SW 1271 (cell line): Measurements from ENCODE around the gene MEIKIN.

Source experiments
- DNase-seq, 2 experiments: peaks; one replicate each; lab custom pipeline; 2025; lab: John Stamatoyannopoulos, UW

Gene MEIKIN

DNA sequence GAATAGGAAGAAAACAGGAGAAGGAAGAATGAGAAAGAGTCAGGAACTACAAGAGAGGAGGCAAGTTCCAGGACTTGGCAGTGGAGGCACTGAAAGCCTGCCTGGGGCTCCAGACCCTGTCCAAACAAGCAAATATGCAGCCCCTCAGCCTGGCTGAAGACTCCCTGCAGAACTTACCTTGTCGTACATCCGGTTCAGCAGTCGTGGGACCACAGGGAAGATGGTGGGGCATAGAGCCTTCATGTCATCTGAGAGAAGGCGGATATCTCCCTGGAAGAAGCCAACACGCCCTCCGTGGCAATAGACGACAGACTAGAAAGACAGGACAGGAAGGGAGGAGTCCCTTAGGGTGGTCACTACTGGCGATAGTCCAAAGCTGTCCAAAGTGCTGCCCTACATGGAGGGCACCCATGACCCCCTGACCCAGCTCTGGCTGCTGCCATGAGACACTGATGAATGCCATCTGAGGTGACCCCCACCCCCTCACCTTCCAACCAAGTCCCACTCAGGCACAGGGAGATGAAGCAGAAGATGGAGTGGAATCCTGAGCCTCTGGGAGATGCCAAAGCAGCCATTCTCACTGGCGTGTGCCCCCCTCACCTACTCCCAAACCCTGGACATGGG lies 27.7 kb upstream of the MEIKIN start:
- DNase-seq, result no peak

DNA sequence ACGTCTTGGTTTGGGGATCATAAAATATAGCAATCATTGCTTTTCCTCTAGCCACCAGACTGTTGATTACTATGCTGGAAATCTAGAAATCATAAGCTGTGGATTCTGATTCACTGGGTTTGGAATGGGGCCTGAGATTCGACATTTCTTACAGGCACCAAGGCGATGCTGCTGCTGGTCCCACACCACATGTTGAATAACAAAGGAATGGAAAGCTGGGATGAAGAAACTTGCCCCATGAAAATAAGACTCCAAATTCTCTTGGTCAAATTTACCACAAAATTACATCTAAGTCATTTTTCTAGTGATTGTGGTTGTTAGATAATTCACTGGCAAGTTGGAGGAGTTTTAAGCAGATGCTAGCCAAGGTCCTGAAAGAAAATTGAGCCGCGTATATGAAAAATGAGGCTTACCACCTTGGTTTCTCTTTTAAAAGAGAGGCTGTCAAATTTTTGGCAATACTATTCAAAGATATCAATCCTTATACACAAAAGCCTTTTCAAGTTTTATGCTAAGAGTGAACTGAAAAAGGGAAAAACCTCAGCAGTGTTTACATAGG lies 23.0 kb upstream of the MEIKIN start:
- DNase-seq, result no peak

DNA sequence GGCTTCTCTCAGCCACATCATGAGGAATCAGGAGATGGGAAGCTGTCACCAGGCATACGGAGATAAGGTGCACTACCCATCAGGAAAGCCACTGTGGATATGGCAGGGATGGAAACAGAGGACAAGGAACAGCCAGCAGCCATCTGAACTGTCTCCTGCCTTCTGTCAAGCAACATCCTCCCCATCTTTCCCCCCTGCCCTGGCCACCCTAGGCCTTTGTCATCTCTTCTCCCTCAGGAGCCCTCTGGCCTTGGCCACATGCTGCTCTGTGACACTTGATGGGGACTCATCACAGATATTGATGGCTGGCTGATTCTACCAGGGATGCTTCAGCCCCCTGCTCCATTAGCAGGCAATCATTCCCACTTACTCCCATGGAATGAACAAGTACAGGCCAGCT lies 21.1 kb upstream of the MEIKIN start:
- DNase-seq, result no peak

DNA sequence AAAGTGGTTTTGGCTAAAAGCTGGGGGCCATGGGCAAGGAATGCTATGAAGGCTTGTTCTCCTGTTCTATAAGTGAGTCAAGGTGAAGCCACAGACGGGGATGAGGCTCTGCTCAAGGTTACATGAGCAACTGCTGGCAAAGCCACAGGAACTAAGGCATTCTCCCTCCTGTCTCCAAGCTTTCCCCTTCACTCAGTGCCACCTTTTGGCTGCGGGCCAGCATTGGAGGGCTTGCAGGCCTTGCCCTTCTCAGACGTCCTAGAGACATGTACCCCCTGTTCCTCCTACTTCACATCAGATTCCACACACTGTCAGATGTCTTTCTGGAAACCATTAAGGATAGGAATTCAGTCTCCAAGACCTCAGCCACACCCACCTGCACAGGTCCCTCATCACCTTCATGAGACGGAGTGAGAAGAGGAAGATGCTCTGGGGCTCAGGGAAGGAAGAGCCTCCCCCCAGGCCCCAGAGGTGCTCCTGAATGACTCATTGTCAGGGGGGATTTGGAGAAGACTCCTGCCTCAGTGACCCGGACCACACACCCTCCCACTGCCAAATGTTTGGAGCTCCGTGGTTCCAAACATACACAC lies 20.5 kb upstream of the MEIKIN start:
- no peak for DNase-seq

DNA sequence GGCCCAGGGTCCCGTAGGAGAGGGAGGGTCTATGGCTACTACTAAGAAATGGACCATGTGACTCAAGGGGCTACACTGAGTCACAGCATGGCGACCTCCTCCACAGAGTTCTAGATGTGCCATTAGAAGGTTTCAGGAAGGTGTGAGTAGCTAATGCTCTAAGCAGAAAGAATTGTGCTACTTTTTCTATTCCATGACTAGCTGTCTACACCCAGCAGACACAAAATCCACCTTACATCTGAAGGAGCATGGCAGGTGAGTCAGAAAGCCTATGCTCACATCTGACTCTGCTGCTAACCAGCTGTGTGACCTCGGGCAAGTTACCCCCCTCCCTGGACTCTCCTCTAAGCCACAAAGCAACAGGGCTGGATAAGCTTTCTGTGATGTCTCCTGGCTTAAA lies 14.4 kb upstream of the MEIKIN start:
- DNase-seq, result no peak

DNA sequence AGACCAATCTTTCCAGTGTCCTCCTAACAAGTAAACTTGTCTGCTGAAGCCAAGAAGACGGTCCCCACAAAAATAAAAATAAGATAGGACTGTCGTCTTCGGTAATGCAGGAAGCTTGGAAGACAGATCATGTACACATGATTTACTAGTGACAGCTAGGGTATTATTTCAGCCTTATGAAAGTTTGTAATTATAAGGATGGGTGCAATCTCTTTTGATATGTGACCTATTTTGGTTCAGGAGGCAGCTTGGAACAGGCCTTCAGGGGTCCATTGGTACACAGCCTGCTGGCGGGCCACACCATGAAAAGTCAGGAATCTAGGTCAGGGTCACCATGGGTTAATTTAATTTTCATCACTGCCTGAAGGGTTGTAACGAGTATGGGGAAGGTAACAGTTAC lies 13.7 kb upstream of the MEIKIN start:
- no peak for DNase-seq

DNA sequence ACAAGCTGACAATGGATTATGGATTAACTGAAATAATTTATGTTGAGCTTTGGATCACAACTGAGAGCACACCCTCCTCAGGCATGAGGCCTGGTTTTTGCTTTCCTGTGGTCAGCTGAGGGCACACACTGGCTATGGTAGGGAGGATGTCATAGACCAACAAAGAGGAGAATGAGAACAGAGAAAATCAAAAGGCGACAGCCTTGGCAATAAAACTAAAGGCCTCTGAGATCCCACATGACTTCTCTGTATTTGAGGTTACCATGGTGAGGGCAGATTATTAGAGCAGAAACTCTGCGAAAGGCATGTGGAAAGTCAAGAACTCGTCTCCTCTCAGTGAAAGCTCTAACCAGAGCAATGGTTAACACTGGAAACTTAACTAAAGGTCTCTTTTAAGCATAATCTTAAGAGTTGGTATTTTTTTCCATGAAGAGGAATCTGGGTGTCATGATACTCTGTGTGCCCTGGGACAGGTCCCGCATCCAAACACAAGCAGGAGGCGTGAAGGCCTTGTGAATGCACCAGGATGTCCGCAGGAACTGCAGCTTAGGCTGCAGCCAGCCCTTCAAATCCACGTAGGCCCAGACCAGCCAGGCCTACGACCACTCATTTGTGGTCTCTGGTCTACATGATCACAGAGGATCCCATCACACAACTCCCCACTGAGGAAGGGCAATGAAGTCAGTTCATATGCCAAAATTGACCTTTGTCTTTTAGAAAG lies 12.4 kb upstream of the MEIKIN start:
- no peak for DNase-seq

DNA sequence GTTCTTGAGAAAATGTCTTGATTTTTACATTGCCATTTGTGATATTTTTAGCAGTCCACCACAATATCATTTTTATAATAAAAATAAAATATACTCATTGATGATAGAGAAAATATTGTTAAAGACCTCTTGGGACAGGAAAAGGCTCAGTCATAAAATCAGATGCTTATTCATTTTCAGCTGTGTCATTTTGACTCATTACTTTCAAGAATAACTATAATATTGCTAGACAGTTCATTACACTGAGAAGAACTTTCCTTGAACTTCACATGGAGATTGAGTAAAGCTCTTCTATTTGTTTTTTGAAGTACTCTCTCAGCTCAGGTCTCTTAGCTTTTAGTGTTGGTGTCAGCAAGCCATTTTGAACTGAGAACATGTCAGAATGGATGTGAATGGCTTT lies 8.5 kb upstream of the MEIKIN start:
- DNase-seq, result no peak

DNA sequence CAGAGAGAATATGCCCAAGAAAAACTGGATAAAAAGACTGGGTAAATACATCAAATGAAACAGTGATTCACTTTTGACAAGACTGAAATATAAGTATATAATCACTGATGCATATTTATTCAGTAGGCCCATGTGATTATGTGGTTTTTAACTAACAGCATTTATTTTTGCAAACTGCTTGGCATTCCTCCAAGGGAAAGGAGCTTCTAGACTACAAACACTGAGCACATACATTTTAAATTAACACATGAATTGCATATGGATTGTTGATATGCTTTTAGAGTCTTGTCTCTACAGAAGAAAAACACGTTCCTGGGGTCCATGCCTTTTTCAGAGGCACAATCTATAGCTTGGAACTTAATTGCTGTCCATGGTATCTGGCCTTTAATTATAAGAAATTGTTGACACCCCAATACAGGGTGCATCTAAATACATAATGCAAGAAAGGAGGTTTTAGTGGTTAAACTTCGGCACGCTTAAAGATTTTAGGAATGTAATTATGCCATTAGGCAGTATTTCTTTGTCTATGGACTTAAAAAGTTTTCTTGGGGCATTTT lies 6.9 kb upstream of the MEIKIN start:
- DNase-seq, result no peak

DNA sequence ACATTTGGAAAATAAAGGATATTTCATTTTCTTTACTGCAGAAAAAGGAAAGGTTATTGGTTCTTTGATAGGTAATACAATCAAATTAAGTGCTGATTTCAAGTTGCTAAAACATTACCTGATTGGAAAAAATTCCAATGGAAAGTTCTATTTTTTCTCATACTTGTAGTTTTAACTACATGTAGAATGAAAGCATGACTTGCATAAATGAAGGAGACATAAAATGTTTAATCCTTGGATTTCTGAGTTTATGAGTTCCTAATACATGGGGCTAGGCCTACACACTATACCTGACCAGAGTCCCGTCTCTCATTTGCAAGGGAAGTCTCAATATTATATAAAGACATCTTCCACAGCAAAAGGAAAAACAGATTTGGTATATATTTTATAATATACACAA lies 5.2 kb upstream of the MEIKIN start:
- no peak for DNase-seq

DNA sequence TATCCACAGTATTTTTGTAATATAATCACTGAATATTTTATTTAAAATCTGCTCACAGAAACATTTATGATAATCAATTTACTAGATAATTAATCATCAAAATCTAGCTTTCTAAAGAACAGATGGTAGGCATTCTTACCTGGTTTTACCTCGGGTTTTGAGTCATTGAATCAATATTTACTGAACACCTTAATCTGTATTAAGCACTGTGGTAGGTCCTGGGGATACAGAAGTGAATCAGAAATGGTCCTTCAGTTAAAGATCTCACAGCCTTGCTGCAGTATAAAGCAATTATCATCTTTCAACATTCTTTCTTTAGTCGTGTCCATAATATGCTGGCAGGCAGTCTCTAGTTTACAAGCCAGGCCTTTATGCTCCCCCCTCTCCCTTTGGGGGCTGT lies 2.0 kb upstream of the MEIKIN start:
- DNase-seq, result no peak

DNA sequence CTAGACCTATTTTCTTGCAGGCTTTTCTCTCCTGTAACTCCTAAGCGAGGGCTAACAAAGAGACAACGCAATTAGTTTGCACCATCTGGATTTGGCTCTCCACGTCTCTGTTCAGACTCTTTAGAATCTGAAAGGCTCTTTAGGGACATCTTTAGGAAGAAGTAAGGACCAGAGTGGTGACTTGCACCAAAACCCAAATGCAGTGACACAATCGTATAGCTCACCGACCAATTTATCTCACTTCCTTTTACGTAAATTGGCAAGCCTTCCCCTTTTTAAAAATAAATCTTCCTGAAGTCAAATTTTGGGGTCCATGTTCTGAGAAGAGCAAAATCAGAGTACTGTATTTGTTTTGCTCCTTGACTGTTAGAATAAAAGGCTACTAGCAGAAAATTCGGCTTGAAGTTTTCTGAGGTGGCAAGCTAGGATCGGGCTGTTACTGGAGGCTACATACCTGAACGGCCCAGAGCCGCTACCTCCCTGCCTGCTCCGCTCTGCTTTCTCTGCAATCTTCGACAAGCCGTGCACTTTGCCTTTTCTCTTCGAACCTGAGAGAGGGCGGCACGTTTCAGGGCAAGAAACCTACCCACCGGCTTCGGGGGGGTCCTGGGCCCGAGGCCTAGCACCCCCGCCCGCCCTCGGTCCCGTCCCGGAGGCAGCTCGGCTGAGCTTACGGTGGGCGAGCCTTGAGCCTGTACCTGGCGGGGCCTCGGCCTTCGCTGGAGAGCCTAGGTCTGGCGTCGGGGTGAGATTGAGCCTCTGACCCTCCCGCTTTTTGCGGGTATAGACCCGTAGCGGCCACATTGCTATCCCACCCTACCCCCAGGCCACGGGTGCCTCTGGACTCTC lies 537 bp downstream of the MEIKIN start:
- DNase-seq, result no peak

DNA sequence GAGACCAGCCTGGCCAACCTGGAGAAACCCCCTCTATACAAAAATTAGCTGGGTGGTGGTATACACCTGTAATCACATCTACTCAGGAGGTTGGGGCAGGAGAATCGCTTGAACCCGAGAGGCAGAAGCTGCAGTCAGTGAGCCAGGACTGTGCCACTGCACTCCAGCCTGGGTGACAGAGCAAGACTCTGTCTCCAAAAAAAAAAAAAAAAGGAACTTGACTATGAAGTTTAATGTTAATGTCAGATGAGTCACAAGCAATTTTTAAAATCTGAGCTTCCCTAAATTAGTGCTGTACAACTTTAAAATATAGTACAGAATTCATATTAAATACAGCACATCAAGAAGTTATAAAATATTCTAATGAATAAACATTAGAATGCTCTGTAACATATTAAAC lies 1.5 kb downstream of the MEIKIN start:
- DNase-seq, result no peak

DNA sequence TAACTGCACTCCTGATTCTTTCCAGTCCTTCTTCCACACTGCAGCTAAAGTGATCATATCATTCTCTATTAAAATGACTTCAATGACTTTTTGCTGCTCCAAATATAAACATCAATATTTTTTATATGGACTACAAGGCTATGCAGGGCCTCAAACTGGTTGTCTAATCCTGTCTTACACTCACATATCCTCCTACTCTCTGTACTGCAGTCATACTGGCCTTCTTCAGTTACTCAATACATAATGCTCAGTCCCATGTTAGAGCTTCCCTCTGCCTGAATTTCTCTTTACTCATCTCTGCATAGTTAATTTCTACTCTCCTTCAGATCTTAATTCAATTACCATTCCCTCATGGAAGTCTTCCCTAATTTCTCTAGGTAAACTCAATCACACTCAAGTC lies 3.4 kb downstream of the MEIKIN start:
- DNase-seq, result no peak

DNA sequence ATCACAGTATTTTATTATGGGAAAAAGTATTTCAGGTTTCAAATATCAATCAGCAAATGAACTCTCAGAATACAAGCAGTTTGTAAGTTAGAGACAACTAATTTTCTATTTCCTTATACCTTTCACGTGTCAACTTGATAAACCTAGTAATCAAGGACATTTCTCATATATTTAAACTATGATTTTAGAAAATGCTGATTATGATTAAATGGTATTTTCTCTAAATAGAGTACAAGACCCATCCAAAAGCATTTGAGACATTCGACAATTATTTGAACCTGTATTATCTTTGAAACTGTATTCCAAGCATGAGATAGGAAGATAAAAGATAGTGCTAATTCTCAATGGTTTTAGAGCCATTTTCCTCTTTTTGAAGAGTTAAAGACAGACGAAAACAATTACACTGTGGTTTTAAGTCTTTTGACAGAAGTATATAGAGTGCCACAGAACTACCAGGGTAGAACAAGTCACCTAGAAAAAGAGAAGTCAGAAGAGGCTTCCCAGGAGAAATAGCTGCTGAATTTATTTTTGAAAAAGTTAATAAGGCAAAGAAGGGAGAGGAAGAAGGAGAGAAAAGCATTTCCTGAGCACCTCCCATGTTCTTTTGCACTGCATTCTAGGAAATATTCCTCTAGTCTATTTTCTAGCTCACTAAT lies 5.6 kb downstream of the MEIKIN start:
- DNase-seq, result no peak

DNA sequence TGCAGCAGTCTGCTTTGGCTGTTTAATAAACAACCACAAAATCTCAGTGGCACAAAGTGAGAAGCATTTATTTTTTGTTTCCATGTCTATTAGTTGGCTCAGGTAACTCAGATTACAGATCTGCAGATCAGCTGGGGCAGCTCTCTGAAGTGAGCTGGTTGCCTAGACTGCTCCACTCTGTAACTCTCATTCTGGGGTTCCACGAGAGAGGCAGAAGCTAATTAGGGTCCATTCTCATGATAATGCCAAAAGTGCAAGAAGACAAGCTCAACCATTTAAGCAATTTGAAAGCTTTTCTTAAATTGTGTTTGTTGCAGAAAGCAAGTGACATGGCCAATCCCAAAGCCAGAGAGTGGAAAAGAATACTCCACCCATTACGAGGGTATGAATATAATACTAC lies 13.2 kb downstream of the MEIKIN start:
- no peak for DNase-seq

DNA sequence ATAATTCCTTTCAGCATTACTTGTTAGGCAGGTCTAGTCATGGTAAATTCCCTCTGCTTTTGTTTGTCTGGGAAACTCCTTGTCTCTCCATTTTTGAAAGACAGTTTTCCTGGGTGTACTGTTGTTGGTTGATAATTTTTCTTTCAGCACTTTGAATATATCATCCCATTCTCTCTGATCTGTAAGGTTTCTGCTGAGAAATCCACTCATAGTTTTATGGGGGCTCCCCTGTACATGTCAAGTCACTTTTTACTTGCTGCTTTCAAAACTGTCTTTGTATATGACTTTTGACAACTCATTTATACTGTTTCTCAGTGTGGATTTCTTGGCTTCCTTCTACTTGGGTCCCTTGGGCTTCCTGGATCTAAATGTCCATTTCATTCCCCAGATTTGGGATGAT lies 16.5 kb downstream of the MEIKIN start:
- DNase-seq, result no peak

DNA sequence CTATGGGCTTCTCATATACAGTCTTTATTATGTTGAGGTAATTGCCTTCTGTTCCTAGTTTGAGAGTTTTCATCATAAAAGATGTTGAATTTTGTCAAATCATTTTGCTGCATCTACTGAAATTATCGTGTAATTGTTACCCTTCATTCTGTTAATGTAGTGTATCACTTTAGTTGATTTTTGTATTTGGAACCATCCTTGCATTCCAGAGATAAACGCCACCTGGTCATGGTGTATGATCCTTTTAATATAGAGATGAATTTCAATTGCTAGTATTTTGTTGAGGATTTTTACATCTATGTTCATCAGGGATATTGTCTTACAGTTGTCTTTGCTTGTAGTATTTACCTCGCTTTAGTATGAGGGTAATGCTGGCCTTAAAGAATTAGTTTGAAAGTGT lies 19.3 kb downstream of the MEIKIN start:
- DNase-seq, result no peak

DNA sequence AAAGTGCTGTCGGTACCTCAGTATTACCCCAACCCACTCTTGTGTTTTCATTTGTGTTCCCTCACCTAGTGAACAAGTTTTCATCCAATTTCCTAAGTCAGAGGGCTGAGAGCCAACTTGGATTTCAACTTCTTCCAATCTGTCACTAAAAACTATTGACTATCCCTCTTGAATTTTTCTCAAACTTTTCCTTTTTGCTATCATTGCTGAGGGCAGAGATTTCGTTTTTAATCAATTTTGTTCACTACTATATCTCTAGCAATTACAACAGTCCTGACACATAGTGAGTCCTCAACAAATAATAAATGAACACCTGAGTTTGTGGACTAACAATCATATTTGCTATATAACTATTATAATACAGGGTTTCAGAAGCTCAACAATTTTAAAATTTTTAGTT lies 29.0 kb downstream of the MEIKIN start:
- no peak for DNase-seq

DNA sequence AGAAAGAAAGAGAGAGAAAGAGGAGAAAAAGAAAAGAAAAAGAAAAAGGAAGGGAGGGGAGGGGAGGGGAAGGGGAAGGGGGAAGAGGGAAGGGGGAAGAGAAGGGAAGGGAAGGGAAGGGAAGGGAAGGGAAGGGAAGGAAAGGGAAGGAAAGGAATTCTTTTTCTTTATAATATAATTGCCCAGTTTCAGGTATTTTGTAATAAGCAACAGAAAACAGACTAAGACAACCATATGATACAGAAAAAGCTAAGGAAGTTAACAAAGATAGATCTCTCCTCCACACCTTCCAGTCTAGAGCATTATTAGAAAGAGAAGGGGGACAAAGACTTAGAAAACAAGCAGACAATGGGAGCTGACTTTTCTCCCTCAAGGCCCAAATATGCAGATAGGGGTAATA lies 31.0 kb downstream of the MEIKIN start:
- DNase-seq, result no peak

DNA sequence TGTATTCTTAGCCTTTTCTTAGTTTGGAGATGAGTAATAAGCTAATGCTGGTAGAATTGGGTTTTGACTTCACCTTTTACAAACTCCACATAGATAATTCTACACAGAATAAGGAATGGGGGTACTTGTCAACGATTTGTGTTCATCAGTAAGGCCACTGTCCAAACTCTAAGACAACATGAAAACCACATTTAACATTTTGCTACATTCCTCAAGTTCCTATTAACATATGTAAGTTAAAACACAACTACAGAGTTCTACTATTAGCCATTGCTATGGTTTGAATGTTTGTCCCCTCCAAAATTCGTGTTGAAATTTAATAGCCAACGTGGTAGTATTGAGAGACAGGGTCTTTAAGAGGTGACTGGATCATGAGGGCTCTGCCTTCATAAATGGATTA lies 31.9 kb downstream of the MEIKIN start:
- DNase-seq, result no peak

DNA sequence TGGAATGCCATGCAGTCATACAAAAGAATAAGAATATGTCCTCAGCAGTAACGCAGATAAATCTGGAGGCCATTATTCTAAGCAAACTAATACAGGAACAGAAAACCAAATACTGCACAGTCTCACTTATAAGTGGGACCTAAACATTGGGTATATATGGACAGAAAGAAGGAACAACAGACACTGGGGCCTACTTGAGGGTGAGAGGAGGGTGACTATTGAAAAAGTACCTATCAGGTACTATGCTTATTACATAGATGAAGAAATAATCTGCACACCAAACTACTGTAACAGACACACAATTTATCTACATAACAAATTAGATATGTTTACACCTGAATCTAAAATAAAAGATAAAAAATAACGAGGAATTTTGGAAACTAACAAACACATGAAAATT lies 38.8 kb downstream of the MEIKIN start:
- DNase-seq, result no peak
